Fibroblast of lung (primary cell): ENCODE measurements around the gene WIPF2.

ENCODE experiments used
- CTCF ChIP-seq, 2 donors: IDR thresholded peaks in 1 of 2; conservative IDR thresholded peaks in 1 of 2; 1 replicate in 1 of 2; 2 replicates in 1 of 2; pipeline ENCODE4 v1.5.1; 2011 to 2012; ENCODE audit warnings: low read length in 2 of 2, control low read depth in 1 of 2, inconsistent platforms in 1 of 2, low read depth in 1 of 2, mild to moderate bottlenecking in 1 of 2
- EZH2 ChIP-seq: IDR thresholded peaks from 2 replicates; pipeline ENCODE4 v1.5.1; 2012; ENCODE audit warnings: low read length, control low read depth, mild to moderate bottlenecking; ENCODE audit errors: missing control alignments

- TF ChIP-seq EZH2 (no peak), CTCF (conservative IDR thresholded peaks at IDR 0.05 in 1 of 2, IDR thresholded peaks at IDR 0.05 in 1 of 2; ENCODE audit: low read depth in 1 of 2, low read length in 2 of 2) (no peak)
These were observed 11.6 kb downstream of the WIPF2 start for GRCh38 chr17:40230670-40231069.
